Frontal cortex (tissue), 4 donors: Measurements from ENCODE around the gene S100A16. TPM values are rescaled to one million over a fixed set of nuclear protein-coding genes. Genes with fewer than 3 reads are reported as not detected.

Source experiments
- DNase-seq, 2 donors: peaks; one replicate each; pipeline ENCODE4 v3.0.0; 2012; ENCODE audit warnings: low spot score in 2 of 2
- FAIRE-seq: peaks from 2 replicates; lab custom pipeline; 2012; peaks lifted over from hg19 to GRCh38; lab: Jason Lieb, UNC
- total RNA-seq: library from RNA; depleted of rRNA; stranded (reverse); fragments of >200 nt; gene quantifications from one replicate; pipeline ENCODE4 v1.2.3, GENCODE V29; 2014
- donor health status: control.
- donor health status: control.
- donor health status: control.

S100A16 gene
- total RNA-seq, 1 donor from 2014 or later = 13.0 TPM

GRCh38 chr1:153639280-153639679 lies 26.3 kb upstream of the S100A16 start:
- DNase-seq (no peak), FAIRE-seq (no peak)

GRCh38 chr1:153638261-153638660 lies 25.3 kb upstream of the S100A16 start:
- no peak for FAIRE-seq

GRCh38 chr1:153636312-153636711 lies 23.4 kb upstream of the S100A16 start:
- no peak for DNase-seq
- no peak for FAIRE-seq

More at GRCh38 chr1:153638261-153638660, 25.3 kb upstream of the S100A16 start:
- no peak for DNase-seq

GRCh38 chr1:153635872-153636271 lies 22.9 kb upstream of the S100A16 start:
- DNase-seq (no peak), FAIRE-seq (no peak)

- DNase-seq = peak; percentile 88 to 99
- FAIRE-seq = peak; percentile 36
These were observed 21.1 kb upstream of the S100A16 start, which contains the start of gene CHTOP for GRCh38 chr1:153633754-153634665. Gene CHTOP, plus strand, starts transcription at chr1:153634066. Its CDS starts 2,523 bp downstream, at chr1:153636589.

GRCh38 chr1:153633161-153633753 lies 20.3 kb upstream of the S100A16 start:
- DNase-seq (peak in 1 of 2 donors; percentile 47), FAIRE-seq (no peak)

GRCh38 chr1:153631047-153632022 lies 18.4 kb upstream of the S100A16 start:
- DNase-seq = no peak
- FAIRE-seq = no peak

GRCh38 chr1:153630384-153630783 lies 17.4 kb upstream of the S100A16 start:
- no peak for FAIRE-seq
- no peak for DNase-seq

GRCh38 chr1:153629971-153630370 lies 17.0 kb upstream of the S100A16 start:
- DNase-seq (no peak), FAIRE-seq (no peak)

GRCh38 chr1:153629343-153629665 lies 16.4 kb upstream of the S100A16 start:
- FAIRE-seq (no peak), DNase-seq (no peak)

GRCh38 chr1:153628638-153629342 lies 15.9 kb upstream of the S100A16 start:
- FAIRE-seq = no peak
- no peak for DNase-seq

- FAIRE-seq (no peak), DNase-seq (peak in 1 of 2 donors; percentile 61)
These were observed 15.0 kb upstream of the S100A16 start, which contains the start of gene S100A1 for GRCh38 chr1:153627715-153628626. Gene S100A1, plus strand, starts transcription at chr1:153628434. Its CDS starts 2,088 bp downstream, at chr1:153630522.

- DNase-seq (peak in 1 of 2 donors; percentile 61), FAIRE-seq (no peak)
These were observed 14.2 kb upstream of the S100A16 start, which contains the start of gene S100A13 for GRCh38 chr1:153626904-153627714. Gene S100A13, minus strand, starts transcription at chr1:153627505. Its CDS starts 1,033 bp downstream, at chr1:153626472.

GRCh38 chr1:153626477-153626903 lies 13.6 kb upstream of the S100A16 start:
- DNase-seq (no peak), FAIRE-seq (no peak)

GRCh38 chr1:153624965-153625611 lies 12.2 kb upstream of the S100A16 start:
- DNase-seq (no peak), FAIRE-seq (no peak)

- DNase-seq (no peak), FAIRE-seq (no peak)
These were observed 10.2 kb upstream of the S100A16 start for GRCh38 chr1:153623101-153623500.

- DNase-seq (no peak), FAIRE-seq (no peak)
These were observed 6.2 kb upstream of the S100A16 start for GRCh38 chr1:153619171-153619570.
